Karpas-422 (cell line): ENCODE results near the gene ZSWIM5. TPM values are rescaled to one million over a fixed set of nuclear protein-coding genes. Genes with fewer than 3 reads are reported as not detected.

Source experiments
- DNase-seq: peaks from one replicate; pipeline ENCODE4 v3.0.0-alpha.2; 2015
- H2AFZ ChIP-seq: fragments of 200-600 bp; sonication (generic); 2 replicates; pipeline ENCODE4 v1.6.1; 2014; ENCODE audit warnings: antibody characterized with exemption, low read length, mixed read lengths
- H3K27ac ChIP-seq: fragments of 200-600 bp; sonication (generic); 2 replicates; pipeline ENCODE4 v1.5.1; 2014; ENCODE audit warnings: mild to moderate bottlenecking, low read length, moderate library complexity
- H3K27me3 ChIP-seq: fragments of 200-600 bp; sonication (generic); 2 replicates; pipeline ENCODE4 v1.6.1; 2014; ENCODE audit warnings: low read length, mixed read lengths
- H3K36me3 ChIP-seq: fragments of 200-600 bp; sonication (generic); 2 replicates; pipeline ENCODE4 v1.6.1; 2014; ENCODE audit warnings: low read length, mixed read lengths; ENCODE audit not compliant: insufficient read depth
- H3K4me1 ChIP-seq: fragments of 200-600 bp; sonication (generic); 2 replicates; pipeline ENCODE4 v1.6.1; 2014; ENCODE audit warnings: mild to moderate bottlenecking, low read length, mixed read lengths
- H3K4me2 ChIP-seq: fragments of 200-600 bp; sonication (generic); 2 replicates; pipeline ENCODE4 v1.6.1; 2014; ENCODE audit warnings: low read length, low read depth, mild to moderate bottlenecking; ENCODE audit not compliant: poor library complexity, severe bottlenecking
- H3K4me3 ChIP-seq: fragments of 200-600 bp; sonication (generic); 2 replicates; pipeline ENCODE4 v1.5.1; 2014; ENCODE audit warnings: mild to moderate bottlenecking, antibody characterized with exemption, low read length, mixed read lengths
- H3K79me2 ChIP-seq: fragments of 200-600 bp; sonication (generic); 2 replicates; pipeline ENCODE4 v1.6.1; 2014; ENCODE audit warnings: mild to moderate bottlenecking, low read length, mixed read lengths
- H3K9ac ChIP-seq: fragments of 200-600 bp; sonication (generic); 2 replicates; pipeline ENCODE4 v1.6.0; 2014; ENCODE audit warnings: low read length
- H3K9me2 ChIP-seq: fragments of 200-600 bp; sonication (generic), shearing (Covaris generic); replicated peaks from 2 replicates; pipeline ENCODE4 v1.6.0; 2014; ENCODE audit warnings: mild to moderate bottlenecking, low read length, moderate library complexity; ENCODE audit not compliant: insufficient read depth
- H3K9me3 ChIP-seq: fragments of 300-700, 200-600 bp; sonication (generic); 2 replicates; pipeline ENCODE4 v1.6.1; 2014; ENCODE audit warnings: low read length, mixed read lengths
- H4K20me1 ChIP-seq: fragments of 200-600 bp; sonication (generic); 2 replicates; pipeline ENCODE4 v1.6.1; 2014; ENCODE audit warnings: mild to moderate bottlenecking, antibody characterized with exemption, low read length, low read depth; ENCODE audit not compliant: insufficient read depth
- total RNA-seq: library from RNA; depleted of rRNA; stranded (reverse); fragments of >200 nt; shearing (Covaris generic); gene quantifications from 2 replicates; pipeline ENCODE4 v1.2.3, GENCODE V29; 2014; ENCODE audit warnings: low replicate concordance

ZSWIM5 gene
- total RNA-seq, 1 experiment from 2014 or later, result 0.04 TPM

GRCh38 chr1:45038240-45038639 is 168.2 kb downstream of the ZSWIM5 start:
- H3K4me1 ChIP-seq, result peaks cover 4% of the 10 kb centered on the region
- H3K27me3 ChIP-seq, result no peaks in the 10 kb centered on the region
- no peaks in the 10 kb centered on the region for H3K79me2 ChIP-seq
- no peak overlapping the region for H3K9ac ChIP-seq
- H3K9me3 ChIP-seq, result no peaks in the 10 kb centered on the region
- no peak overlapping the region for H3K27ac ChIP-seq
- no peaks in the 10 kb centered on the region for H3K36me3 ChIP-seq
- no peak overlapping the region for H3K4me3 ChIP-seq
- H3K4me2 ChIP-seq, result no peak overlapping the region
- no peaks in the 10 kb centered on the region for H3K9me2 ChIP-seq
- H2AFZ ChIP-seq, result no peak overlapping the region
- DNase-seq, result no peak
- H4K20me1 ChIP-seq, result no peaks in the 10 kb centered on the region

DNA sequence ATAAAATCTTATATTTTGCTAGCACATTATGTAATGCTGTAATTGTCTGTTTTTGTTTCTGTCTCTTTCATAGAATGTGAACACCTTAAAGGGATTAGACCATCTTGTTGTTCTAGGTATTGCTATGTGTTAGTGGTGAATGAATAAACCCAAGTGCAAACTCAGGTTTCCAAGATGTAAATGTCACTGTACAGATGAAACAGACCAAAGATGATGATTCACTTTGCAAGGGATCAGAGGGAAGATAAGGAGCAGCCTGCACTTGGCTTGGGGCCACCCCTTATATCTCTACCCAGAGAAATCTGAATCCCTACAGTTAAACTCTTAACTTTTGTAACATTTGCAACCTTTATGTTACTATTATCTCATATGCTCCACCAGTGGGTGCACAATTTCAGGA is 168.9 kb downstream of the ZSWIM5 start:
- H3K4me1 ChIP-seq, result peaks cover 9% of the 10 kb centered on the region
- H3K27ac ChIP-seq, result no peak overlapping the region
- no peaks in the 10 kb centered on the region for H3K27me3 ChIP-seq
- no peak overlapping the region for H3K4me3 ChIP-seq
- no peak overlapping the region for H3K4me2 ChIP-seq
- H4K20me1 ChIP-seq, result no peaks in the 10 kb centered on the region
- DNase-seq, result no peak
- H3K9me3 ChIP-seq, result no peaks in the 10 kb centered on the region
- H3K79me2 ChIP-seq, result no peaks in the 10 kb centered on the region
- H3K9ac ChIP-seq, result no peak overlapping the region
- no peaks in the 10 kb centered on the region for H3K9me2 ChIP-seq
- H2AFZ ChIP-seq, result no peak overlapping the region
- H3K36me3 ChIP-seq, result no peaks in the 10 kb centered on the region

DNA sequence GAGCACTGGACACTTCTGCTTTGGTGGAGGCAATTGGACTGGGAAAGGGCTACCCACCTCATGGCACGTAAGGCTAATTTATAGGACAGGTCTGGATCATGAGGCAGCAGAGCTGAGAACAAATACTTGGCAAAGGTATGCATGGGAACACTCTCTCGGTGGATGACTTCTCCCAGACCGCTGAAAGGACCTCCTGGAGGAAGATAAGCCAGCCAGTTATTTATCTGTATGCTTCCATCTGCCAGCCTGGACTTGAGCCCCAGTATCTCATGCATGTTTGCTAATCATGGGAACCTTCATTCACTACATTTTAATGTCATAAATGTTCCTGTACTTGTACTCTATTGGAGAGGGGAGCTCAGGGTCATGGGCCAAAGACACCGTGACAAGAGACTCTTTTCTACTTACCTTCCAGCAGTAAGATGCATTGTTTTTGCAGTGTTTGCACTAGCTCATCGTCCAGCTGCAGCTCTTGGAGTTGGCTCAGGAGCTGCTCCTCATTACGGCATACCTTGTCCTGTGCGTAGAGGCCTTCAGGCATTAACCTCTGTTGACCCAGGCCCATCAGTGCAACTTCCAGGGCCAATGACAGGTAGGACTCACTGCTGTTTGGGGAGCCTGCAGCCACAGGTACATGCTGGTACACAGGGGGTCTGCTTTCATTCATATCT is 170.6 kb downstream of the ZSWIM5 start:
- Histone ChIP-seq H4K20me1 (no peaks in the 10 kb centered on the region), H3K27me3 (no peaks in the 10 kb centered on the region), H3K9ac (no peak overlapping the region), H2AFZ (no peak overlapping the region), H3K4me1 (peaks cover 9% of the 10 kb centered on the region), H3K4me2 (no peak overlapping the region), H3K4me3 (no peak overlapping the region), H3K9me2 (no peaks in the 10 kb centered on the region), H3K9me3 (no peaks in the 10 kb centered on the region), H3K36me3 (no peaks in the 10 kb centered on the region), H3K27ac (no peak overlapping the region), H3K79me2 (no peaks in the 10 kb centered on the region)
- DNase-seq, result peak; percentile 4

GRCh38 chr1:45033356-45033755 is 173.0 kb downstream of the ZSWIM5 start:
- DNase-seq, result peak; percentile 68
- no peak overlapping the region for H3K27ac ChIP-seq
- H3K4me3 ChIP-seq, result no peak overlapping the region
- peaks cover 9% of the 10 kb centered on the region for H3K4me1 ChIP-seq
- no peaks in the 10 kb centered on the region for H3K9me2 ChIP-seq
- no peaks in the 10 kb centered on the region for H3K79me2 ChIP-seq
- H3K27me3 ChIP-seq, result no peaks in the 10 kb centered on the region
- no peak overlapping the region for H3K9ac ChIP-seq
- H3K4me2 ChIP-seq, result no peak overlapping the region
- H3K36me3 ChIP-seq, result no peaks in the 10 kb centered on the region
- H2AFZ ChIP-seq, result no peak overlapping the region
- H3K9me3 ChIP-seq, result no peaks in the 10 kb centered on the region
- no peaks in the 10 kb centered on the region for H4K20me1 ChIP-seq

- Histone ChIP-seq H3K4me1 (peaks cover 9% of the 10 kb centered on the region), H3K9ac (no peak overlapping the region), H3K79me2 (no peaks in the 10 kb centered on the region), H4K20me1 (no peaks in the 10 kb centered on the region), H2AFZ (no peak overlapping the region), H3K27ac (no peak overlapping the region), H3K9me3 (no peaks in the 10 kb centered on the region), H3K9me2 (no peaks in the 10 kb centered on the region), H3K36me3 (no peaks in the 10 kb centered on the region), H3K27me3 (no peaks in the 10 kb centered on the region), H3K4me3 (no peak overlapping the region), H3K4me2 (no peak overlapping the region)
- DNase-seq, result no peak
These were observed 173.6 kb downstream of the ZSWIM5 start for GRCh38 chr1:45032837-45033236.

DNA sequence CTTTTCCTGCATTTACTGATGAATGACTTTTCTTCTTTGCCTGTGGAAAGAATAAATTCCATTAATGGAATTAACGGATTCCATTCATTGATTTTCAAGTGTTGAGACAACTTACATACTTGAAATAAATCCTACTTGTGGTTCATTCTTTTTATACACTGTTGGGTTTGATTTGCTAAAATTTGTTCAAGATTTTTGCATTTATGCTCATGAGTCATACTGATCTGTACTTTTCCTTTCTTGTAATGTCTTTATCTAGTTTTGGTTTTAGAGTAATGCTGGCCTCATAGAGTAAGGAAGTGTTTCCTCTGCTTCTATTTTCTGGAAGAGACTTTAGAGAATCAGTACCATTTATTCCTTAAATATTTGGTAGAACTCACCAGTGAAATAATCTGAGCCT is 180.0 kb downstream of the ZSWIM5 start:
- no peaks in the 10 kb centered on the region for H3K9me3 ChIP-seq
- no peaks in the 10 kb centered on the region for H3K4me1 ChIP-seq
- no peak overlapping the region for H3K4me2 ChIP-seq
- no peaks in the 10 kb centered on the region for H3K27me3 ChIP-seq
- no peak for DNase-seq
- H3K27ac ChIP-seq, result no peak overlapping the region
- H3K9ac ChIP-seq, result no peak overlapping the region
- H3K9me2 ChIP-seq, result no peaks in the 10 kb centered on the region
- no peaks in the 10 kb centered on the region for H3K36me3 ChIP-seq
- H3K4me3 ChIP-seq, result no peak overlapping the region
- no peaks in the 10 kb centered on the region for H3K79me2 ChIP-seq
- no peak overlapping the region for H2AFZ ChIP-seq
- no peaks in the 10 kb centered on the region for H4K20me1 ChIP-seq

GRCh38 chr1:45023663-45024062 is 182.7 kb downstream of the ZSWIM5 start:
- Histone ChIP-seq H3K79me2 (no peaks in the 10 kb centered on the region), H3K27me3 (no peaks in the 10 kb centered on the region), H3K4me3 (no peak overlapping the region), H3K9me2 (no peaks in the 10 kb centered on the region), H3K9me3 (no peaks in the 10 kb centered on the region), H3K4me2 (no peak overlapping the region), H3K4me1 (no peaks in the 10 kb centered on the region), H2AFZ (no peak overlapping the region), H3K27ac (no peak overlapping the region), H3K36me3 (no peaks in the 10 kb centered on the region), H4K20me1 (no peaks in the 10 kb centered on the region), H3K9ac (no peak overlapping the region)
- no peak for DNase-seq

DNA sequence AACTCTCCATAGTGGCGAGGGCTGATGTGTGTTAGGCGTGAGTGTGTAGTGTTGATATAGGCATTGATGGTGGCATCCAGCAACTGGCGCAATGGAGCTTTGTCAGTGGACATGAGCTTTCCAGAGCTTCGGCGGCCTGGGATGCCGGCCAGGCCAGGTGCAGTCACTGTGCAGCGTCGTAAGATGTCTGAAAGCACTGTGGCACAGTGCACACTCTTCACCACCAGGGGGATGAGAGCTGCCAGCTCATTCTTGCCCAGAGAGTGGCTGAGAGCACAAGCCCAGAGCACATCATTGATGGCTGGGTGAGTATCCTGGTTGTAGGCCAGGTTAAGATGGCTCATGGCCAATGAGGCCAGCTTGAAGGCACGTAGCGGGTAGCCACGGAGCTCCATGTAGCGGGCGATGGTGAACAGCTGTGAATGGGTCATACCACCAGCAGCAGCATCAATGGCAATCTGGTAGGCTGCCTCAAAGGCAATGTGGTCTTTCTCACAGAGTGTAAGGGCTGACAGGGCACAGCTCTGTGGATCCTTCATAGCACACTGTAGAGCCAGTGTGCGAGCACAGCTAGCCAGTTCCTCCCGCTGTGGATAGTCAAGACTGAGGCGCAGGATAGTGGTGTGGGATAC is 187.7 kb downstream of the ZSWIM5 start:
- Histone ChIP-seq H3K4me1 (peaks cover 7% of the 10 kb centered on the region), H3K79me2 (no peaks in the 10 kb centered on the region), H3K27me3 (no peaks in the 10 kb centered on the region), H3K9ac (0 out of 2 replicates have a peak overlapping the region, but pooled peaks have one; percentile 13), H4K20me1 (no peaks in the 10 kb centered on the region), H3K9me2 (no peaks in the 10 kb centered on the region), H2AFZ (peak overlapping the region; percentile 70; the same call in 1 of the 2 replicates), H3K9me3 (no peaks in the 10 kb centered on the region), H3K27ac (no peak overlapping the region), H3K4me3 (no peak overlapping the region), H3K36me3 (0 out of 2 replicates have a peak, but pooled peaks cover 6% of the 10 kb centered on the region), H3K4me2 (peak overlapping the region; percentile 30)
- peak; percentile 89 for DNase-seq
